ENCODE results near the gene PEAK1. TPM values are rescaled to one million over a fixed set of nuclear protein-coding genes. Genes with fewer than 3 reads are reported as not detected.

The PEAK1 gene
- total RNA-seq, 1 donor from 2014 or later: 32.3 TPM

DNA sequence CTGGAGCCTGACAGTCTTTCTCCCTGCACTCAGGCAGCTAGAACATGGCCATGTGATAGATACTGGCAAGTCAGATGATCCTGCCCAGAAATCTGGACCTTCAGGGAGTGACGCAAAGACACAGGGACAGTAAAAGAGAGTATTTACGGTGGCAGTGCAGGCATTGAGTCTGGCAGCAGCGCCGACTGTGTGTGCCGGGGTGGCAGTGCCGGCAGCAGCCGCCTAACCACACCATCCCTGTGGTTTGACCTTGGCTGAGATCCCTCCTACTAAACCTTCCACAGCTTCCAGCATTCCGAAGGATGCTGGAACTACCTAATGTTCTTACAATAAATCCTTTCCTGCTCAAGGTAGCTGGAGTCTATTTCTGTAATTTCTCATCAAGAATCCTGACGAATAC lies 344.4 kb downstream of the PEAK1 start:
- Mint-ChIP-seq H3K4me1 (ENCODE audit: low read depth) (no peaks in the 10 kb centered on the region), H3K4me3 (ENCODE audit: low read depth) (no peak overlapping the region), H3K27ac (no peak overlapping the region), H3K27me3 (peaks cover 3% of the 10 kb centered on the region), H3K9me3 (ENCODE audit: low read depth) (no peaks in the 10 kb centered on the region), H3K36me3 (ENCODE audit: insufficient read depth) (no peaks in the 10 kb centered on the region)
- no peak for DNase-seq (ENCODE audit: low spot score, unreplicated experiment)
- TF ChIP-seq, protein P1, sequence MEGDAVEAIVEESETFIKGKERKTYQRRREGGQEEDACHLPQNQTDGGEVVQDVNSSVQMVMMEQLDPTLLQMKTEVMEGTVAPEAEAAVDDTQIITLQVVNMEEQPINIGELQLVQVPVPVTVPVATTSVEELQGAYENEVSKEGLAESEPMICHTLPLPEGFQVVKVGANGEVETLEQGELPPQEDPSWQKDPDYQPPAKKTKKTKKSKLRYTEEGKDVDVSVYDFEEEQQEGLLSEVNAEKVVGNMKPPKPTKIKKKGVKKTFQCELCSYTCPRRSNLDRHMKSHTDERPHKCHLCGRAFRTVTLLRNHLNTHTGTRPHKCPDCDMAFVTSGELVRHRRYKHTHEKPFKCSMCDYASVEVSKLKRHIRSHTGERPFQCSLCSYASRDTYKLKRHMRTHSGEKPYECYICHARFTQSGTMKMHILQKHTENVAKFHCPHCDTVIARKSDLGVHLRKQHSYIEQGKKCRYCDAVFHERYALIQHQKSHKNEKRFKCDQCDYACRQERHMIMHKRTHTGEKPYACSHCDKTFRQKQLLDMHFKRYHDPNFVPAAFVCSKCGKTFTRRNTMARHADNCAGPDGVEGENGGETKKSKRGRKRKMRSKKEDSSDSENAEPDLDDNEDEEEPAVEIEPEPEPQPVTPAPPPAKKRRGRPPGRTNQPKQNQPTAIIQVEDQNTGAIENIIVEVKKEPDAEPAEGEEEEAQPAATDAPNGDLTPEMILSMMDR (IDR thresholded peaks at IDR 0.05; ENCODE audit: unreplicated experiment): no peak

DNA sequence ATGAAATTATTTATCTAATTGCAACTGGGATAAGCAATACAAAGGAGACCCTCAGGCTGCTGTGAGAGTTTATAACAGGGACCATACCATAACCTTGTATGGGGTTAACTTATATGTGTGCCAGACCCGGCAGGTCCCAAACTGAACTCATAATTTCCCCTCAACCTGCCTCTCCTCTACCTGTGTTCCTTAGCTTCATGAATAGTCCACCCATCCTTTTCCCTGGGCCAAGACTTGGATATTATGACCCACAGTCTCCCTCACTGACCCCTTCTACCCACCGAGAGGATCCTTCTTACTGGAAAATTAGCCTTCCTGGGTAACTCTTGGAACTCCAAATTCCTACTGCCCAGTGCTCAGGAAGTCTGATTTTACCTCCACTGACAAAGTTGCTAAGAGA lies 345.6 kb downstream of the PEAK1 start:
- TF ChIP-seq, protein P1 (IDR thresholded peaks at IDR 0.05; ENCODE audit: unreplicated experiment): no peak
- H3K27ac Mint-ChIP-seq: no peak overlapping the region
- no peaks in the 10 kb centered on the region for H3K9me3 Mint-ChIP-seq (ENCODE audit: low read depth)
- H3K36me3 Mint-ChIP-seq (ENCODE audit: insufficient read depth): no peaks in the 10 kb centered on the region
- DNase-seq (ENCODE audit: low spot score, unreplicated experiment): no peak
- peaks cover 6% of the 10 kb centered on the region for H3K4me1 Mint-ChIP-seq (ENCODE audit: low read depth)
- peaks cover 3% of the 10 kb centered on the region for H3K27me3 Mint-ChIP-seq
- no peak overlapping the region for H3K4me3 Mint-ChIP-seq (ENCODE audit: low read depth)

DNA sequence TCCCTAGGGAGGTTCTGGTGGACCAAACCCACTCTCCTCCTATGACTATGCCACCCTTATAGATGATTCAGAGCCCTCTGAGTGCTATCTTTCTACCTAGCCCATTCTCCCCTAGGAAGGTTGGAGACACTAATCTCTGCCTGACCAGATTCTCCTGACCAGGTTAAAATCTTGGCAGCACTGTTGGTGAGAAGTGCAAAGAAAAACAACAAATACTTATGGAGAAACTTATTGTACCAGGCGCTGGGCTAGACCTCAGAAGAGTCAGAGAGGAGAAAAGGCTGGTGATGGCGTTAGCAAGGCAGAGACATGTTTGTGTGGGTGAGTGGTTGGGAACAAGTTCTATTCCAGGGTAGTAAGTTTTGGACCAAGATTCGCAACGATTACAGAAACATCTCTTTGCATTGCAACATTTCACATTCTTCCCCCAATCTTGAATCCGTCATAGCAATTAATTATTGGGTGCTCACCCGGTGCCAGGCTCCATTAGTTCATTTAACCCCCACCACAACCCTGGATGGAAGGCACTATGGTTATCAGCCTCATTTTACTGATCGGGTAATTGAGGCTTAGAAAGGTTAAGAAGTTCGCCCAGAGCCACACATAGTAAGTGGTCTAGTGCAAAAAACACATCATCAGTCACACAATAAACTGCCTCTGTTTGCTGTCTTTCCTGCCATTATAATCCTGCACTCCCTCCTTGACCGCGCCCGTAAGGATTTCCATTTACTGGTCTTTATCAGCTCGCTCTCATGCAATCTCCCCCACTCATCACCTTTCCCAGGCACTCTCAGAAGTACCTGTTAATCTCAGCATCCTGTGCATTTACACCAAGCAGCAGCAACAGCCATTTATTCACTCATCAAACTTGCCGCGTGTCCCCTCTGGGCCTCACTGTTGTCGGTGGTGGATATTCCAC lies 348.3 kb downstream of the PEAK1 start:
- no peaks in the 10 kb centered on the region for H3K9me3 Mint-ChIP-seq (ENCODE audit: low read depth)
- H3K4me3 Mint-ChIP-seq (ENCODE audit: low read depth): peak overlapping the region; percentile 64
- peaks cover 3% of the 10 kb centered on the region for H3K27me3 Mint-ChIP-seq
- peaks cover 4% of the 10 kb centered on the region for H3K36me3 Mint-ChIP-seq (ENCODE audit: insufficient read depth)
- TF ChIP-seq, protein P1 (IDR thresholded peaks at IDR 0.05; ENCODE audit: unreplicated experiment): no peak
- peaks cover 28% of the 10 kb centered on the region for H3K4me1 Mint-ChIP-seq (ENCODE audit: low read depth)
- no peak for DNase-seq (ENCODE audit: low spot score, unreplicated experiment)
- peak overlapping the region; percentile 66 for H3K27ac Mint-ChIP-seq

DNA sequence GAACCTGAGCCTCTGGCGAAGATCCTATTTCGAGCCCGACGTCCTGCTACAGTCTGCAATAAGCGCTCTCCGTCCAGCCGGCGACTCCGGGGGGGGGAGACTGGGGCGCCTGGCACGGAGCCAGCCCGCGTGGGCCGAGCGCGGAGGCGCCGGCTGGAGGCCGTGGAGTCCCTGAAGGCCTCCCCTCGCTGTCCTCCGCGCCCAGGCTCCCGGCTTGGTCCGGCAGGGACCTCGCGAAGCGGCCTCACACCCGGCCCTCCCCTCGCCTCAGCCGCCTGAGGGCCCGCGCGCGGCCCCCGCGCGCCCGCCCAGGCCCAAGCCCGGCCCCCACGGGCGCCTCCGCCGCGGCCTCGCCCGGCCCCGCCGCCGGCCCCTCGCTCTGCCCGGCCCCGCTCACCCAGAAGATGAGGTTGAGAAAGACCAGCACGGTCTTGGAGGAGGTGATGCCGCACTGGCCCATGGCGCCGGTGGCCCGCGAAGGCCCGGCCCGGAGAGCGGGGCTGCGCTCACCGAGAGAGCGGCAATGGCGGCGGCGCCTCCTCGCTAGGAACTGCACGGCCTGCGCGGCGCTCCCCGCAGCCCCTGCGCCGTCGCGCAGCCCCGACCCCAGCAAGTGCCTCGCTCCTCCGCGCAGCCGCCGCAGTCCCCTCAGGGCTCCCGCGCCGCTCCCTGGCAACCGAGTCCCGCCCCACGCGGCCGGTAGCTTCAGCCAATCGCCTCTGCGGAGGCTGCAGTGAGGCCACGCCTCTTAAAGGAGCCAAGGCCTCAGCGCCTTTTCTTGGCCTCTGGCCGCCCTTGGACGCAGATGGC lies 349.2 kb downstream of the PEAK1 start, which contains the start of gene TSPAN3:
Gene TSPAN3, minus strand, starts transcription at position 615 of the 810 bp plus-strand sequence. Its CDS starts 155 bp downstream, at position 460.
- Mint-ChIP-seq H3K9me3 (ENCODE audit: low read depth) (no peaks in the 10 kb centered on the region), H3K4me1 (ENCODE audit: low read depth) (peaks cover 29% of the 10 kb centered on the region), H3K27ac (peak within 1 kb of the TSS; percentile 92), H3K36me3 (ENCODE audit: insufficient read depth) (peaks cover 5% of the 10 kb centered on the region), H3K4me3 (ENCODE audit: low read depth) (peak within 1 kb of the TSS; percentile 92), H3K27me3 (peaks cover 3% of the 10 kb centered on the region)
- peak; percentile 95 for DNase-seq (ENCODE audit: low spot score, unreplicated experiment)
- TF ChIP-seq, protein P1 (IDR thresholded peaks at IDR 0.05; ENCODE audit: unreplicated experiment): no peak

DNA sequence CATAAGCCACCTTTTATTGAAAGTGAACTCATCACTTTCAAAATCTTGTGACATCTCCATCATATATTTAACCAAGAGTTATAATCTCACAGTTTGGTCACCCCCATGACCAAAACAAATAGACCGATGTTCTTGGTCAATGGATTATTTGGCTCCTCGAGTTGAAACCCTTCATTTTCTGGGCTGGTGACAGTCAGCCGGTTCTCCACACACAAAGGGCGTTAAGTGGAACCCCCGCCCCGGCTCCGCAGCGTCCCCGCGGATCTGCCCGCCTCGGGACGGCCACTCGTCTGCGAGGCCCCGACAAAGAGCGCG lies 349.8 kb downstream of the PEAK1 start:
- H3K9me3 Mint-ChIP-seq (ENCODE audit: low read depth): no peaks in the 10 kb centered on the region
- peaks cover 5% of the 10 kb centered on the region for H3K36me3 Mint-ChIP-seq (ENCODE audit: insufficient read depth)
- DNase-seq (ENCODE audit: low spot score, unreplicated experiment): no peak
- H3K4me3 Mint-ChIP-seq (ENCODE audit: low read depth): peak overlapping the region; percentile 92
- H3K27ac Mint-ChIP-seq: peak overlapping the region; percentile 92
- no peaks in the 10 kb centered on the region for H3K27me3 Mint-ChIP-seq
- TF ChIP-seq, protein P1 (IDR thresholded peaks at IDR 0.05; ENCODE audit: unreplicated experiment): no peak
- H3K4me1 Mint-ChIP-seq (ENCODE audit: low read depth): peaks cover 29% of the 10 kb centered on the region

Measured in progenitor cell of endocrine pancreas (in vitro differentiated cells).